ENCODE results near the gene TRAF3IP3. TPM values are rescaled to one million over a fixed set of nuclear protein-coding genes. Genes with fewer than 3 reads are reported as not detected.

TRAF3IP3 gene
- total RNA-seq, 2 donors from 2014 or later = 3.3 to 12.3 TPM

DNA sequence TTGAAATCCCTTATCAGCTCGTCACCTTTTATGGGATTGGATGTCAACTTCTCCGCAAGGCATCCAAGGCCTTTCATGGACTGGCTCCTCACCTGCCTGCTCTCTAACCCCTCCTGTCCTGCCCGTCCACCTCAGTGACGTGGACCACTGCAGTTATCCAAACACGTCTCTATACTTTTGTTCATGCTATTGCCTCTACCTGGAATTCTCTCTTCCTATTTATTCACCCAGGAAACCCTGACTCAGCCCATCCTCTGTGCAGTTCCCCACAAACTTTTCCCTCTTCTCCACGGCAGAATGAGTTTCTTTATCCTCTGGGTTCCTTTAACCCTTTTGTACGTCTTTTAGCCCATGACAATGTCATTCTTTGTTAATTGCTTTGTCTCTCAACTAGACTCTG is 66.9 kb downstream of the TRAF3IP3 start:
- no peaks in the 10 kb centered on the region for H3K36me3 ChIP-seq
- ATAC-seq (ENCODE audit: insufficient number of reproducible peaks, low FRiP score, low read depth) (no peak), DNase-seq (ENCODE audit: low spot score) (no peak)
- peak overlapping the region; percentile 5 for H3K4me3 ChIP-seq
- H3K4me1 ChIP-seq (ENCODE audit: control insufficient read depth in 1 of 2, low read depth in 2 of 2) = peaks cover 3% of the 10 kb centered on the region in 2 donors
- no peaks in the 10 kb centered on the region for H3K9me3 ChIP-seq
- TF ChIP-seq, protein P1, sequence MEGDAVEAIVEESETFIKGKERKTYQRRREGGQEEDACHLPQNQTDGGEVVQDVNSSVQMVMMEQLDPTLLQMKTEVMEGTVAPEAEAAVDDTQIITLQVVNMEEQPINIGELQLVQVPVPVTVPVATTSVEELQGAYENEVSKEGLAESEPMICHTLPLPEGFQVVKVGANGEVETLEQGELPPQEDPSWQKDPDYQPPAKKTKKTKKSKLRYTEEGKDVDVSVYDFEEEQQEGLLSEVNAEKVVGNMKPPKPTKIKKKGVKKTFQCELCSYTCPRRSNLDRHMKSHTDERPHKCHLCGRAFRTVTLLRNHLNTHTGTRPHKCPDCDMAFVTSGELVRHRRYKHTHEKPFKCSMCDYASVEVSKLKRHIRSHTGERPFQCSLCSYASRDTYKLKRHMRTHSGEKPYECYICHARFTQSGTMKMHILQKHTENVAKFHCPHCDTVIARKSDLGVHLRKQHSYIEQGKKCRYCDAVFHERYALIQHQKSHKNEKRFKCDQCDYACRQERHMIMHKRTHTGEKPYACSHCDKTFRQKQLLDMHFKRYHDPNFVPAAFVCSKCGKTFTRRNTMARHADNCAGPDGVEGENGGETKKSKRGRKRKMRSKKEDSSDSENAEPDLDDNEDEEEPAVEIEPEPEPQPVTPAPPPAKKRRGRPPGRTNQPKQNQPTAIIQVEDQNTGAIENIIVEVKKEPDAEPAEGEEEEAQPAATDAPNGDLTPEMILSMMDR (IDR thresholded peaks at IDR 0.05) = no peak
- H3K27ac ChIP-seq = no peak overlapping the region
- no peaks in the 10 kb centered on the region for H3K27me3 ChIP-seq (replicated peaks; ENCODE audit: insufficient read depth)

DNA sequence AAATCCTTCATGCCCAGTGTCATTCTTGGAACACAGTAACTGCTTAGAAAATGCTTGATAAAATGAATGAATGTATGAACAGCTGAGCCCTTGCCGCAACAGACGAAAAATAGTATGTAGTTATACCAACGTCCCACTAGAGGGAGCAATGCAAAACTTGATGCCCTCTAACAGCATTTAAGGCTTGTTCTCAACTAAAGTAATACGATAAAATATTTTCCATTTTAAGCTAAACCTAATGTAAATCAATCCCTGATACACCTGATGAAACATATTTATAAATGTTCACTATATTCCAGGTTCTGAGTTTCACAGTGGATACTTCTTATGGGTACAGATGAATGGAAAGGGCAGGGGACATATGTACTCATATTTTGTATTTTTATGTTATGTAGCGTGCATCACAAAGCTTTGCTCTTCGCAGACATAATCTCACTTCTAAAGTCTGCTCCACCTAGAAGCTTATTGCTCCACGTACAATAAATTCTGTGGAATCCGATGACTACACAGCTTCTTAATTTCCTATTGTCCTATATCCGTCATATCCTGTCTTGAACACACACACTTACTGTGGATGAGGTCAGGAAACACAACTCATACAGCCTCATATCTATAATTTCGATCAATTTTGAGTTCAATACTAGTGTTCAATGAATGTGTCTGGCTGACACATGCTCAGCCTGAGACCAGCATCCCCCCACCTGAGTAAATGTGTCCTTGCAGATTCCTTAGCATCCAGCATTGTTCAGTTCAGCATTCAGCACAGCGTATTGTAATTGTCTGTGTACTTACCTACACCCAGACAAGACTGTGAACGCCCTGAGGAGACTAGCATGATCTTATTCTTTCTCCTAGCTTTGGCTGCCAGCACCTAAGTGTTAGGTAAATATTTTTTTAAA is 67.5 kb downstream of the TRAF3IP3 start:
- ATAC-seq (ENCODE audit: insufficient number of reproducible peaks, low FRiP score, low read depth) (no peak), DNase-seq (ENCODE audit: low spot score) (no peak)
- peaks cover 3% of the 10 kb centered on the region in 2 donors for H3K4me1 ChIP-seq (ENCODE audit: control insufficient read depth in 1 of 2, low read depth in 2 of 2)
- H3K27ac ChIP-seq = no peak overlapping the region
- TF ChIP-seq, protein P1 (IDR thresholded peaks at IDR 0.05) = peak; percentile 68
- no peaks in the 10 kb centered on the region for H3K36me3 ChIP-seq
- no peaks in the 10 kb centered on the region for H3K27me3 ChIP-seq (replicated peaks; ENCODE audit: insufficient read depth)
- no peaks in the 10 kb centered on the region for H3K9me3 ChIP-seq
- H3K4me3 ChIP-seq = peak overlapping the region; percentile 5

DNA sequence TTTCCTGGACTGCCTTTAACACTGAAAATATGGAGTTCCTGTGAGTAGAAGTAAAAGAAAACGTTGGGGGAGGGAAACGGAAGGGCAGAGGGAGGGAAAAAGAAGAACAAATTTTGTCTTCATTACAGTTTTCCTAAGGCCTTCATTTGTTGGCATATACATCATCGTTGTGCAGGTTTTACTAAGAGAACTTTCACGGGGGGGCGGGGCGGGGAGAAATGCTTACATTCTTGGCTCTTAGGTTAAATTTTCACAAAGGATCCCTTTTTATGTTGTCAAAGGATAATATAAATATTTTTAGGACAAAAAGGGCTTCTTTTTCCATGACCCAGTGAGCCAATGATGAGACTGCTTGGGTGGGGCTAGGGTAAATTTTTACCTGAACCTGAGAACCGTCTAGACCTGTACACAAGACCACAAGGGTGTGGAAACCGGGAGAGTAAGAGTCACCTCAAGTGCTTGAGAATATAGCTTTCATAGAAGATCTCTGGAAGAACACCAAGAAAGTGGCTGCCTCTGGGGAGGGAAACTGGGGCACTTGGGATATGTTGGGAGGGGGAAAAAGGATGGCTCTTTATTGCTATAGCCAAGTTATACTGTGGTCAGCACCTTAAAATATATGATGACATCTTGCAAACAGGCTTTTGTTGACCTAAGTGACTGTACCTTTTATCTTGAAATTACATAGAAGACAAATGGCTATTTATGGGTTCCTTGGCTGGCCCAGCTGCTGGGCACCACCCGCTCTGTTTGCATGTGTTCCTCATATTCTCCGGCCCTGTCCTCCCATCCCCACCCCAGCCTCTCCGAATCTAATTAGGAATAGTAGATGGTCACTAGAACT is 70.0 kb downstream of the TRAF3IP3 start:
- Histone ChIP-seq H3K27ac (no peak overlapping the region), H3K36me3 (no peaks in the 10 kb centered on the region), H3K4me3 (no peak overlapping the region), H3K9me3 (no peaks in the 10 kb centered on the region), H3K4me1 (ENCODE audit: control insufficient read depth in 1 of 2, low read depth in 2 of 2) (peaks cover 12 to 14% of the 10 kb centered on the region in 2 donors), H3K27me3 (replicated peaks; ENCODE audit: insufficient read depth) (no peaks in the 10 kb centered on the region)
- DNase-seq (ENCODE audit: low spot score) (no peak), ATAC-seq (ENCODE audit: insufficient number of reproducible peaks, low FRiP score, low read depth) (no peak)
- TF ChIP-seq, protein P1 (IDR thresholded peaks at IDR 0.05) = no peak

DNA sequence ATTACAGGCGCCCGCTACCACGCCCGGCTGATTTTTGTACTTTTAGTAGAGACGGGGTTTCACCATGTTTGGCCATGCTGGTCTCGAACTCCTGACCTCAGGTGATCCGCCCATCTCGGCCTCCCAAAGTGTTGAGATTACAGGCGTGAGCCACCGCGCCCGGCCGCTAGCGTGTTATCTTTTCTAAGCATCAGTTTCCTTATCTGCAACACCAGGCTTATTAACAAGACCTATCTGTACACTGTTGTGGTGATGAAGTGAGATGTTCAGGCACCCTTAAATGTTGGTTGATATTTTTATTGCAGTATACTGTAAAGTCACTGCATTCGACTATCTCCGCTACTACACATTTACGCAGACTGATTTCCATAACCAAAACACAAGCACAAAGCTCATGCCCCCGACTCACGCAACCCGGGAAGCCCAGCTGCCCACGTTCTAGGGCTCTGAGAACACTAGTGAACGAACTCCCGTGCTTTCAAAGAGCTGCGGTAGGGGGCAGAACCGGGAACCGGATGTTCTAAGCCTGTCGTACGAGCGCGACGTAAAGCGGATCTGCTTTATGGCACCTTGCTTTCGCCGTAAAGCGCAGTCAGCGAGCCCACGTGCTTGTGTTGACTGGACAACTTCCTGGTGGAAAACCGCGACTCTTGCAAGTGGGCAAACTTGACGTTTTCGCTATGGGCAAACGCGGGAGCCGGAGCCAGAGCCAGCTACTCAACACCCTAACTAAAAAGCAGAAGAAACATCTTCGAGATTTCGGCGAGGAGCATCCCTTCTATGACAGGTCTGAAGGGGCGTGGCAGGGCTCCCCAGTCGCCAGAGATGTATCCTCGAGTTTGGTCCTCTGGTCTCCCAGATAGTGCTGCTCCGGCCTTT is 71.8 kb downstream of the TRAF3IP3 start, which contains the start of gene UTP25:
Gene UTP25, plus strand, starts transcription at position 589 of the 879 bp plus-strand sequence. Its CDS starts 92 bp downstream, at position 681.
- H3K9me3 ChIP-seq = no peaks in the 10 kb centered on the region
- peaks cover 5% of the 10 kb centered on the region for H3K36me3 ChIP-seq
- peaks cover 12 to 14% of the 10 kb centered on the region in 2 donors for H3K4me1 ChIP-seq (ENCODE audit: control insufficient read depth in 1 of 2, low read depth in 2 of 2)
- peak within 1 kb of the TSS; percentile 76 for H3K4me3 ChIP-seq
- TF ChIP-seq, protein P1 (IDR thresholded peaks at IDR 0.05) = peak; percentile 61
- peak within 1 kb of the TSS; percentile 52 to 69 for H3K27ac ChIP-seq
- DNase-seq (ENCODE audit: low spot score) (peak; percentile 81), ATAC-seq (ENCODE audit: insufficient number of reproducible peaks, low FRiP score, low read depth) (peak; percentile 95)
- no peaks in the 10 kb centered on the region for H3K27me3 ChIP-seq (replicated peaks; ENCODE audit: insufficient read depth)

Data from thoracic aorta (tissue), 2 donors.